ENCODE results near the gene ARID4B. TPM values are rescaled to one million over a fixed set of nuclear protein-coding genes. Genes with fewer than 3 reads are reported as not detected.
"Not testable (repeated sequence)": the region's sequence is repeated elsewhere in the genome, so short reads cannot be mapped to it uniquely, and the experiment has no call there.

Gene ARID4B
- total RNA-seq, 1 experiment from 2014 or later: 34.2 TPM

DNA sequence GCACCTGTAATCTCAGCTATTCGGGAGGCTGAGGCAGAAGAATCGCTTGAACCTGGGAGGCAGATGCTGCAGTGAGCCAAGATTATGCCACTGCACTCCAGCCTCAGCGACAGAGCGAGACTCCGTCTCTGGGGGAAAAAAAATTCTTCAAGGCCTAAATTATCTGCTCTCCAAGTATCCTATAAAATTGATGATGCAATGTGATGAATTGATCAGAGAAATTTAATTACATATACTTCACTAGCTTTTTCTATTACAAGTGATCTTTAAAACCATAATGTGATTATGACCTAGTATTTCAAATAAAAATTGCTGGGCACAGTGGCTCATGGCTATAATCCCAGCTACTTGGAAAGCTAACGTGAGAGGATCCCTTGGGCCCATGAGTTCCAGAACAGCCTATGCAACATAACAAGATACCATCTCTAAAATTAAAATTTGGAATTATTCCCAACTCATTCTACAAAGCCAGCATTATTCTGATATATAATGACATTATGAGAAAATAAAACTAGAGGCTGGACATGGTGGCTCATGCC, 43.7 kb downstream of the ARID4B start:
- intact Hi-C loops (cut with micrococcal nuclease; ENCODE audit: unreplicated experiment): no loop called here
- ChIA-PET POLR2A (no interaction called here), CTCF (no interaction called here)
- no peaks in the 10 kb centered on the region for H3K36me3 ChIP-seq (ENCODE audit: control insufficient read depth, insufficient read depth, low read length)
- no peak overlapping the region for H3K4me3 ChIP-seq (ENCODE audit: low read depth, low read length)
- Mint-ChIP-seq H3K4me1 (ENCODE audit: low read depth, unreplicated experiment) (peaks cover 12% of the 10 kb centered on the region), H3K4me3 (ENCODE audit: unreplicated experiment) (no peak overlapping the region), H3K9me3 (ENCODE audit: unreplicated experiment) (no peaks in the 10 kb centered on the region), H3K27me3 (ENCODE audit: insufficient read depth, unreplicated experiment) (no peaks in the 10 kb centered on the region), H3K27ac (ENCODE audit: unreplicated experiment) (no peak overlapping the region), H3K36me3 (ENCODE audit: insufficient read depth, unreplicated experiment) (no peaks in the 10 kb centered on the region)
- DNase-seq: no peak
- TF ChIP-seq CTCF (IDR thresholded peaks at IDR 0.05; ENCODE audit: insufficient read depth in 1 of 2, low read depth in 1 of 2, low read length in 1 of 2, severe bottlenecking in 1 of 2, unreplicated experiment in 1 of 2): no peak
- no peaks in the 10 kb centered on the region for H3K4me1 ChIP-seq
- no peaks in the 10 kb centered on the region for H3K9me3 ChIP-seq
- no TSS peak for BruUV-seq (replicated peaks)
- H3K27me3 ChIP-seq (replicated peaks; ENCODE audit: control insufficient read depth, insufficient read depth, low read length): no peaks in the 10 kb centered on the region

DNA sequence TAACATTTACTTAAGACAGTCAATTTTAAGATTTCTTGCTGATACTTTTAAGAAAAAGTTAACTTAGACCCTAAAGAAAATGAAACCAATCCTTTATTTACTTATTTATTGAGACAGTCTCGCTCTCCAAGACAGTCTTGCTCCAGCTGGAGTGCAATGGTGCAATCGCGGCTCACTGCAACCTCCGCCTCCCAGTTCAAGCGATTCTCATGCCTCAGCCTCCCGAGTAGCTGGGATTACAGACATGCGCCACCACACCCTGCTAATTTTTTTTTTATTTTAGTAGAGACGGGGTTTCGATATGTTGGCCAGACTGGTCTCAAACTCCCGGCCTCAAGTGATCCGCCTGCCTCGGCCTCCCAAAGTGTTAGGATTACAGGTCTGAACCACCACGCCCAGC, 44.3 kb downstream of the ARID4B start:
- intact Hi-C loops (cut with micrococcal nuclease; ENCODE audit: unreplicated experiment); H3K36me3 ChIP-seq (ENCODE audit: control insufficient read depth, insufficient read depth, low read length); H3K9me3 ChIP-seq; H3K4me1 ChIP-seq; H3K27me3 Mint-ChIP-seq (ENCODE audit: insufficient read depth, unreplicated experiment); H3K9me3 Mint-ChIP-seq (ENCODE audit: unreplicated experiment); H3K27ac Mint-ChIP-seq (ENCODE audit: unreplicated experiment); H3K27me3 ChIP-seq (replicated peaks; ENCODE audit: control insufficient read depth, insufficient read depth, low read length); DNase-seq; BruUV-seq (replicated peaks); POLR2A ChIA-PET; CTCF ChIA-PET; H3K36me3 Mint-ChIP-seq (ENCODE audit: insufficient read depth, unreplicated experiment); H3K4me3 Mint-ChIP-seq (ENCODE audit: unreplicated experiment); H3K4me3 ChIP-seq (ENCODE audit: low read depth, low read length): not testable (repeated sequence)
- H3K4me1 Mint-ChIP-seq (ENCODE audit: low read depth, unreplicated experiment): peaks cover 12% of the 10 kb centered on the region

GRCh38 chr1:235280467-235280866, 47.5 kb downstream of the ARID4B start:
- no peaks in the 10 kb centered on the region for H3K9me3 ChIP-seq
- no peak for DNase-seq
- TF ChIP-seq CTCF (IDR thresholded peaks at IDR 0.05; ENCODE audit: insufficient read depth in 1 of 2, low read depth in 1 of 2, low read length in 1 of 2, severe bottlenecking in 1 of 2, unreplicated experiment in 1 of 2): no peak
- Mint-ChIP-seq H3K27me3 (ENCODE audit: insufficient read depth, unreplicated experiment) (no peaks in the 10 kb centered on the region), H3K36me3 (ENCODE audit: insufficient read depth, unreplicated experiment) (no peaks in the 10 kb centered on the region), H3K4me3 (ENCODE audit: unreplicated experiment) (no peak overlapping the region), H3K27ac (ENCODE audit: unreplicated experiment) (no peak overlapping the region), H3K9me3 (ENCODE audit: unreplicated experiment) (no peaks in the 10 kb centered on the region), H3K4me1 (ENCODE audit: low read depth, unreplicated experiment) (peaks cover 20% of the 10 kb centered on the region)
- intact Hi-C loops (cut with micrococcal nuclease; ENCODE audit: unreplicated experiment): no loop called here
- no peaks in the 10 kb centered on the region for H3K27me3 ChIP-seq (replicated peaks; ENCODE audit: control insufficient read depth, insufficient read depth, low read length)
- no peaks in the 10 kb centered on the region for H3K36me3 ChIP-seq (ENCODE audit: control insufficient read depth, insufficient read depth, low read length)
- no TSS peak for BruUV-seq (replicated peaks)
- no peak overlapping the region for H3K4me3 ChIP-seq (ENCODE audit: low read depth, low read length)
- ChIA-PET POLR2A (interaction anchor here (1.6 kb wide), 1 partner anchor 87 kb away, joined by 4 read pairs; the partner anchor contains the start of gene TBCE), CTCF (no interaction called here)
- peaks cover 9% of the 10 kb centered on the region for H3K4me1 ChIP-seq

- no peaks in the 10 kb centered on the region for H3K9me3 Mint-ChIP-seq (ENCODE audit: unreplicated experiment)
- ChIA-PET CTCF (no interaction called here), POLR2A (interaction anchor here (1.6 kb wide), 1 partner anchor 88 kb away, joined by 4 read pairs; the partner anchor contains the start of gene TBCE)
- no peaks in the 10 kb centered on the region for H3K27me3 Mint-ChIP-seq (ENCODE audit: insufficient read depth, unreplicated experiment)
- Histone ChIP-seq H3K27me3 (replicated peaks; ENCODE audit: control insufficient read depth, insufficient read depth, low read length) (no peaks in the 10 kb centered on the region), H3K36me3 (ENCODE audit: control insufficient read depth, insufficient read depth, low read length) (no peaks in the 10 kb centered on the region), H3K4me1 (peaks cover 9% of the 10 kb centered on the region), H3K9me3 (no peaks in the 10 kb centered on the region), H3K4me3 (ENCODE audit: low read depth, low read length) (no peak overlapping the region)
- TF ChIP-seq CTCF (IDR thresholded peaks at IDR 0.05; ENCODE audit: insufficient read depth in 1 of 2, low read depth in 1 of 2, low read length in 1 of 2, severe bottlenecking in 1 of 2, unreplicated experiment in 1 of 2): no peak
- H3K4me1 Mint-ChIP-seq (ENCODE audit: low read depth, unreplicated experiment): peaks cover 20% of the 10 kb centered on the region
- DNase-seq: no peak
- no peaks in the 10 kb centered on the region for H3K36me3 Mint-ChIP-seq (ENCODE audit: insufficient read depth, unreplicated experiment)
- intact Hi-C loops (cut with micrococcal nuclease; ENCODE audit: unreplicated experiment): no loop called here
- H3K27ac Mint-ChIP-seq (ENCODE audit: unreplicated experiment): no peak overlapping the region
- H3K4me3 Mint-ChIP-seq (ENCODE audit: unreplicated experiment): no peak overlapping the region
- no TSS peak for BruUV-seq (replicated peaks)
Observed at GRCh38 chr1:235279694-235280093, 48.3 kb downstream of the ARID4B start.
